GM23248 (cell line): ENCODE data around the gene SLC35F3. TPM values are rescaled to one million over a fixed set of nuclear protein-coding genes. Genes with fewer than 3 reads are reported as not detected.

Experiments used
- DNase-seq: peaks from one replicate; pipeline ENCODE4 v3.0.0-alpha.2; 2015
- H2AFZ ChIP-seq: fragments of 200-600 bp; sonication (generic); 2 replicates; pipeline ENCODE4 v1.6.1; 2016; ENCODE audit warnings: antibody characterized with exemption
- H3F3A ChIP-seq: fragments of 200-600 bp; sonication (generic); 2 replicates; pipeline ENCODE4 v1.6.1; 2016; ENCODE audit warnings: mild to moderate bottlenecking, antibody characterized with exemption, mixed run types; ENCODE audit not compliant: insufficient read depth
- H3K27ac ChIP-seq: fragments of 200-600 bp; sonication (generic); 2 replicates; pipeline ENCODE4 v1.5.1; 2016; ENCODE audit warnings: mild to moderate bottlenecking
- H3K27me3 ChIP-seq: fragments of 200-600 bp; sonication (generic); replicated peaks from 2 replicates; pipeline ENCODE4 v1.6.1; 2016; ENCODE audit warnings: mild to moderate bottlenecking; ENCODE audit not compliant: insufficient read depth
- H3K36me3 ChIP-seq: fragments of 200-600 bp; sonication (generic); 2 replicates; pipeline ENCODE4 v1.6.1; 2016; ENCODE audit warnings: low read depth, mild to moderate bottlenecking
- H3K4me1 ChIP-seq: fragments of 200-600 bp; sonication (generic); 2 replicates; pipeline ENCODE4 v1.6.1; 2016; ENCODE audit warnings: mild to moderate bottlenecking; ENCODE audit not compliant: insufficient read depth
- H3K4me2 ChIP-seq: fragments of 200-600 bp; sonication (generic); one replicate; pipeline ENCODE4 v1.6.1; 2016; ENCODE audit warnings: mild to moderate bottlenecking; ENCODE audit not compliant: unreplicated experiment
- H3K4me3 ChIP-seq: fragments of 200-600 bp; sonication (generic); 2 replicates; pipeline ENCODE4 v1.5.1; 2016; ENCODE audit warnings: mild to moderate bottlenecking
- H3K79me2 ChIP-seq: fragments of 200-600 bp; sonication (generic); 2 replicates; pipeline ENCODE4 v1.6.1; 2016; ENCODE audit warnings: mild to moderate bottlenecking; ENCODE audit not compliant: insufficient read depth
- H3K9ac ChIP-seq: fragments of 200-600 bp; sonication (generic); 2 replicates; pipeline ENCODE4 v1.6.1; 2016; ENCODE audit warnings: mild to moderate bottlenecking
- H3K9me2 ChIP-seq: fragments of 200-600 bp; sonication (generic); 2 replicates; pipeline ENCODE4 v1.6.1; 2016; ENCODE audit warnings: mixed run types, mild to moderate bottlenecking, moderate library complexity; ENCODE audit not compliant: insufficient read depth
- H3K9me3 ChIP-seq: fragments of 200-600 bp; sonication (generic); one replicate; pipeline ENCODE4 v1.6.1; 2017; ENCODE audit warnings: low read depth
- H4K20me1 ChIP-seq: fragments of 200-600 bp; sonication (generic); 2 replicates; pipeline ENCODE4 v1.6.0; 2016; ENCODE audit not compliant: insufficient read depth
- EZH2 ChIP-seq: fragments of 200-600 bp; sonication (generic); IDR thresholded peaks from 2 replicates; pipeline ENCODE4 v1.6.1; 2018; ENCODE audit warnings: antibody characterized with exemption, mild to moderate bottlenecking; ENCODE audit not compliant: insufficient read depth, poor library complexity, severe bottlenecking
- EZH2phosphoT487 ChIP-seq: fragments of 200-600 bp; sonication (generic); IDR thresholded peaks from 2 replicates; pipeline ENCODE4 v1.6.1; 2018; ENCODE audit warnings: antibody characterized with exemption, moderate library complexity, mild to moderate bottlenecking, low read depth; ENCODE audit not compliant: insufficient read depth
- WGBS, 2 experiments: methylation state at CpG; one replicate each; pipeline ENCODE4 v1.1.6; 2015 to 2017; ENCODE audit warnings: low lambda C conversion rate in 2 of 2, low coverage in 1 of 2; ENCODE audit errors: missing lambda C conversion rate in 2 of 2; 5-methylcytosine and 5-hydroxymethylcytosine counted together
- in situ Hi-C: fragments of 300-500 bp; cut with MboI; formaldehyde crosslinking; loops from 2 replicates; pipeline ENCODE4 v1.15.0; 2020
- polyA plus RNA-seq: library from polyadenylated mRNA; unstranded; fragments of >200 nt; fragmentation: Nextera tagmentation; extraction: Ambion mirVana; gene quantifications from 2 replicates; pipeline ENCODE4 v1.2.1, GENCODE V29; 2016
- total RNA-seq: library from RNA; depleted of rRNA; stranded (reverse); fragments of >200 nt; shearing (Covaris generic); gene quantifications from 2 replicates; pipeline ENCODE4 v1.2.3, GENCODE V29; 2014

Gene SLC35F3
- total and polyA plus RNA-seq, 2 experiments from 2014 or later, result 0.43 to 1.3 TPM

GRCh38 chr1:234022302-234022701, 117.8 kb downstream of the SLC35F3 start:
- H3K27ac ChIP-seq, result no peak overlapping the region
- H3K27me3 ChIP-seq, result no peaks in the 10 kb centered on the region
- TF ChIP-seq EZH2 (no peak), EZH2phosphoT487 (no peak)
- in situ Hi-C loops, result no loop called here
- H3K79me2 ChIP-seq, result no peaks in the 10 kb centered on the region
- no peaks in the 10 kb centered on the region for H3F3A ChIP-seq
- no peak overlapping the region for H2AFZ ChIP-seq
- no peaks in the 10 kb centered on the region for H3K9me2 ChIP-seq
- no peaks in the 10 kb centered on the region for H3K4me1 ChIP-seq
- no peaks in the 10 kb centered on the region for H3K36me3 ChIP-seq
- H4K20me1 ChIP-seq, result no peaks in the 10 kb centered on the region
- no peak overlapping the region for H3K4me2 ChIP-seq
- no peaks in the 10 kb centered on the region for H3K9me3 ChIP-seq
- 6 to 26% methylated on average over 2 of the region's 2 CpGs for WGBS, 2 experiments
- no peak overlapping the region for H3K9ac ChIP-seq
- H3K4me3 ChIP-seq, result no peak overlapping the region
- DNase-seq, result no peak

- no peaks in the 10 kb centered on the region for H3K79me2 ChIP-seq
- WGBS, 2 experiments, result 52 to 61% methylated on average over 8 of the region's 8 CpGs
- H4K20me1 ChIP-seq, result no peaks in the 10 kb centered on the region
- no peak for TF ChIP-seq EZH2phosphoT487
- TF ChIP-seq EZH2, result no peak
- no peak overlapping the region for H2AFZ ChIP-seq
- H3K4me3 ChIP-seq, result no peak overlapping the region
- no peak overlapping the region for H3K27ac ChIP-seq
- no peaks in the 10 kb centered on the region for H3F3A ChIP-seq
- no peak overlapping the region for H3K9ac ChIP-seq
- H3K9me3 ChIP-seq, result no peaks in the 10 kb centered on the region
- no peaks in the 10 kb centered on the region for H3K27me3 ChIP-seq
- no peaks in the 10 kb centered on the region for H3K4me1 ChIP-seq
- no peak for DNase-seq
- in situ Hi-C loops, result no loop called here
- no peaks in the 10 kb centered on the region for H3K9me2 ChIP-seq
- H3K36me3 ChIP-seq, result no peaks in the 10 kb centered on the region
- H3K4me2 ChIP-seq, result no peak overlapping the region
Observed at GRCh38 chr1:234039603-234040002, 135.1 kb downstream of the SLC35F3 start.

- Histone ChIP-seq H3K4me1 (no peaks in the 10 kb centered on the region), H3K4me2 (no peak overlapping the region), H2AFZ (no peak overlapping the region), H3F3A (no peaks in the 10 kb centered on the region), H3K79me2 (no peaks in the 10 kb centered on the region), H3K9me2 (no peaks in the 10 kb centered on the region), H3K9me3 (no peaks in the 10 kb centered on the region), H3K27me3 (no peaks in the 10 kb centered on the region), H3K36me3 (no peaks in the 10 kb centered on the region), H3K27ac (no peak overlapping the region), H3K9ac (no peak overlapping the region), H3K4me3 (no peak overlapping the region), H4K20me1 (no peaks in the 10 kb centered on the region)
- TF ChIP-seq EZH2phosphoT487 (no peak), EZH2 (no peak)
- 22 to 29% methylated on average over 9 of the region's 9 CpGs for WGBS, 2 experiments
- in situ Hi-C loops, result no loop called here
- no peak for DNase-seq
Observed at GRCh38 chr1:234040446-234041317, 136.2 kb downstream of the SLC35F3 start.

- no peaks in the 10 kb centered on the region for H3K9me3 ChIP-seq
- H3K4me1 ChIP-seq, result no peaks in the 10 kb centered on the region
- H3K4me3 ChIP-seq, result no peak overlapping the region
- no peaks in the 10 kb centered on the region for H3F3A ChIP-seq
- no peak overlapping the region for H2AFZ ChIP-seq
- H4K20me1 ChIP-seq, result no peaks in the 10 kb centered on the region
- H3K4me2 ChIP-seq, result no peak overlapping the region
- H3K27me3 ChIP-seq, result no peaks in the 10 kb centered on the region
- no peaks in the 10 kb centered on the region for H3K36me3 ChIP-seq
- no peak for DNase-seq
- WGBS, 2 experiments, result 0% methylated on average over 1 of the region's 1 CpG
- H3K9me2 ChIP-seq, result no peaks in the 10 kb centered on the region
- no peak overlapping the region for H3K27ac ChIP-seq
- TF ChIP-seq EZH2 (no peak), EZH2phosphoT487 (no peak)
- in situ Hi-C loops, result no loop called here
- no peak overlapping the region for H3K9ac ChIP-seq
- H3K79me2 ChIP-seq, result no peaks in the 10 kb centered on the region
Observed at GRCh38 chr1:234044079-234044478, 139.6 kb downstream of the SLC35F3 start.

GRCh38 chr1:234047123-234047522, 142.6 kb downstream of the SLC35F3 start:
- no peak for DNase-seq
- Histone ChIP-seq H4K20me1 (no peaks in the 10 kb centered on the region), H3K79me2 (no peaks in the 10 kb centered on the region), H3K9ac (no peak overlapping the region), H3K27me3 (no peaks in the 10 kb centered on the region), H3K4me2 (no peak overlapping the region), H3K4me1 (no peaks in the 10 kb centered on the region), H3F3A (no peaks in the 10 kb centered on the region), H3K36me3 (no peaks in the 10 kb centered on the region), H3K9me2 (no peaks in the 10 kb centered on the region), H3K9me3 (no peaks in the 10 kb centered on the region), H2AFZ (no peak overlapping the region), H3K27ac (no peak overlapping the region), H3K4me3 (no peak overlapping the region)
- TF ChIP-seq EZH2 (no peak), EZH2phosphoT487 (no peak)
- in situ Hi-C loops, result no loop called here
